MM.1S (cell line): ENCODE measurements around the gene ALLC.

Experiments
- EZH2 ChIP-seq: fragments of 300-600 bp; sonication (generic); optimal IDR thresholded peaks from 2 replicates; pipeline ENCODE3; 2017; ENCODE audit warnings: low read depth, mild to moderate bottlenecking, antibody characterized with exemption, low read length, mixed read lengths
- EZH2phosphoT487 ChIP-seq: fragments of 300-600 bp; sonication (generic); IDR thresholded peaks from 2 replicates; pipeline ENCODE4 v1.6.1; 2018; ENCODE audit warnings: antibody characterized with exemption, low read length
- TF ChIP-seq, protein P1 (sequence below): fragments of 300-600 bp; sonication (generic); IDR thresholded peaks from 2 replicates; pipeline ENCODE4 v1.5.1; 2016; ENCODE audit warnings: antibody characterized with exemption, low read length, mixed read lengths

DNA sequence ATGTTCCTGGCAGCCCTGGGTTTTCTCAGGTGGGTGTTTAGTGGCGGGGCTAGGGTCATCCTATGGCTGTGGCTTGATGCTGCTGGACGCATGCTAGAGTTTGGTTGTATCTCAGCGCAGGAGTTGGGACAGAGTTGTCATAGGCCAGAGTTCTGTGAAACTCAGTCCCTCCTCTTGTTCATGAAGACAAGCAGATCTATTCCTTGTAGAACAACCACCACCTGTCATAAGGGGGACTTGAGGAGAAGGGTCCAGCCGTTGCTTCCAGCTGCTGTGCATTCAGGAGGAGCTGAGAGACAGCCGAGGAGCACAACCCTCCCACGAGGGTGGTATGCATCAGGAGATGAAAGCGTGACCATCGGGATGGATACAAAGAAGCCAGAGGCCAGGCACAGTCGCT, 71.8 kb downstream of the ALLC start:
- TF ChIP-seq, protein P1, sequence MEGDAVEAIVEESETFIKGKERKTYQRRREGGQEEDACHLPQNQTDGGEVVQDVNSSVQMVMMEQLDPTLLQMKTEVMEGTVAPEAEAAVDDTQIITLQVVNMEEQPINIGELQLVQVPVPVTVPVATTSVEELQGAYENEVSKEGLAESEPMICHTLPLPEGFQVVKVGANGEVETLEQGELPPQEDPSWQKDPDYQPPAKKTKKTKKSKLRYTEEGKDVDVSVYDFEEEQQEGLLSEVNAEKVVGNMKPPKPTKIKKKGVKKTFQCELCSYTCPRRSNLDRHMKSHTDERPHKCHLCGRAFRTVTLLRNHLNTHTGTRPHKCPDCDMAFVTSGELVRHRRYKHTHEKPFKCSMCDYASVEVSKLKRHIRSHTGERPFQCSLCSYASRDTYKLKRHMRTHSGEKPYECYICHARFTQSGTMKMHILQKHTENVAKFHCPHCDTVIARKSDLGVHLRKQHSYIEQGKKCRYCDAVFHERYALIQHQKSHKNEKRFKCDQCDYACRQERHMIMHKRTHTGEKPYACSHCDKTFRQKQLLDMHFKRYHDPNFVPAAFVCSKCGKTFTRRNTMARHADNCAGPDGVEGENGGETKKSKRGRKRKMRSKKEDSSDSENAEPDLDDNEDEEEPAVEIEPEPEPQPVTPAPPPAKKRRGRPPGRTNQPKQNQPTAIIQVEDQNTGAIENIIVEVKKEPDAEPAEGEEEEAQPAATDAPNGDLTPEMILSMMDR = no peak
- no peak for TF ChIP-seq EZH2
- no peak for TF ChIP-seq EZH2phosphoT487
